HCT116 (cell line): ENCODE results near the gene TMOD4. TPM values are rescaled to one million over a fixed set of nuclear protein-coding genes. Genes with fewer than 3 reads are reported as not detected.
"Not testable (repeated sequence)": the region's sequence is repeated elsewhere in the genome, so short reads cannot be mapped to it uniquely, and the experiment has no call there.

Experiments used
- ATAC-seq: fragments of 200-7000 bp; cut with Tn5 transposase; 2 replicates; pipeline ENCODE4 v1.9.1; 2020; ENCODE audit warnings: mild to moderate bottlenecking, moderate library complexity
- BruUV-seq: library from RNA; stranded (reverse); fragments of 400-500 nt; replicated peaks from 2 replicates; lab custom pipeline; 2021; lab: Mats Ljungman, UMichigan
- CTCF ChIA-PET: fragments of 300-600 bp; sonication (Branson Sonifier 250); formaldehyde crosslinking; loops from one replicate; lab custom pipeline; 2021; ENCODE audit warnings: antibody characterized with exemption; lab: Charles Lee
- POLR2A ChIA-PET: fragments of 300-600, 350-600 bp; sonication (Branson Sonifier 250); formaldehyde crosslinking; loops from one replicate; lab custom pipeline; 2021; ENCODE audit warnings: antibody characterized with exemption; lab: Charles Lee
- RAD21 ChIA-PET, 2 experiments: fragments of 300-600 bp; sonication (Branson Sonifier 250); formaldehyde crosslinking; loops; one replicate each; lab custom pipeline; 2023; ENCODE audit warnings: low total read pairs in 2 of 2; ENCODE audit not compliant: uncharacterized antibody in 2 of 2, unreplicated experiment in 2 of 2, low non-redundant PET in 1 of 2; lab: Charles Lee
- DNase-seq: peaks from one replicate; pipeline ENCODE4 v3.0.0-alpha.2; 2010; ENCODE audit warnings: low read depth, low spot score
- H2AFZ ChIP-seq: fragments of 200-600 bp; shearing (Covaris generic), sonication (generic); 2 replicates; pipeline ENCODE4 v1.6.1; 2017; ENCODE audit warnings: low read depth, mixed run types, mixed read lengths, antibody characterized with exemption, low read length; ENCODE audit not compliant: poor library complexity, severe bottlenecking
- H3K27ac ChIP-seq: 2 replicates; pipeline ENCODE4 v1.5.1; 2012; ENCODE audit warnings: low read depth, low read length
- H3K27me3 ChIP-seq: fragments of 200-600 bp; sonication (generic); 2 replicates; pipeline ENCODE4 v1.6.1; 2016; ENCODE audit warnings: mixed run types, low read length, mixed read lengths; ENCODE audit not compliant: insufficient read depth
- H3K36me3 ChIP-seq, 2 experiments: fragments of 200-500 bp in 1 of 2; fragments of 200-600 bp in 1 of 2; sonication (Bioruptor generic) in 1 of 2; sonication (generic) in 1 of 2; 2 replicates each; pipeline versions ENCODE4 v1.5.1 to v1.6.1; 2014 to 2016; ENCODE audit warnings: low read length in 2 of 2, inconsistent platforms in 1 of 2, mixed read lengths in 1 of 2, mixed run types in 1 of 2; ENCODE audit not compliant: insufficient read depth in 2 of 2, control insufficient read depth in 1 of 2
- H3K4me1 ChIP-seq, 2 experiments: fragments of 200-600 bp in 1 of 2; sonication (generic) in 1 of 2; 2 replicates each; pipeline versions ENCODE4 v1.5.1 to v1.6.1; 2012 to 2017; ENCODE audit warnings: low read length in 2 of 2, inconsistent platforms in 1 of 2, mild to moderate bottlenecking in 1 of 2, mixed read lengths in 1 of 2, mixed run types in 1 of 2, moderate library complexity in 1 of 2; ENCODE audit not compliant: insufficient read depth in 2 of 2, control insufficient read depth in 1 of 2
- H3K4me2 ChIP-seq: fragments of 200-600 bp; sonication (generic); 2 replicates; pipeline ENCODE4 v1.6.1; 2017; ENCODE audit warnings: mixed run types, low read length, mixed read lengths
- H3K4me3 ChIP-seq, 2 experiments: fragments of 200-600 bp in 1 of 2; sonication (generic) in 1 of 2; replicated peaks in 1 of 2; 2 replicates each; pipeline ENCODE4 v1.5.1; 2011 to 2016; ENCODE audit warnings: low read length in 2 of 2, control low read depth in 1 of 2, low read depth in 1 of 2, mild to moderate bottlenecking in 1 of 2, mixed read lengths in 1 of 2, mixed run types in 1 of 2
- H3K79me2 ChIP-seq: fragments of 200-600 bp; sonication (generic); 2 replicates; pipeline ENCODE4 v1.6.1; 2017; ENCODE audit warnings: mild to moderate bottlenecking, mixed run types, low read length, moderate library complexity, mixed read lengths; ENCODE audit not compliant: insufficient read depth
- H3K9ac ChIP-seq: fragments of 200-600 bp; sonication (generic); 2 replicates; pipeline ENCODE4 v1.6.1; 2016; ENCODE audit warnings: low read length, mixed read lengths
- H3K9me2 ChIP-seq: fragments of 200-600 bp; sonication (generic), shearing (Covaris generic); 2 replicates; pipeline ENCODE4 v1.6.1; 2017; ENCODE audit warnings: mixed run types, mild to moderate bottlenecking, moderate library complexity; ENCODE audit not compliant: insufficient read depth
- H3K9me3 ChIP-seq, 2 experiments: fragments of 200-500 bp in 1 of 2; fragments of 200-600 bp in 1 of 2; sonication (Bioruptor generic) in 1 of 2; sonication (generic) in 1 of 2; 2 replicates each; pipeline ENCODE4 v1.6.1; 2014 to 2017; ENCODE audit warnings: low read length in 2 of 2, mixed read lengths in 2 of 2, inconsistent platforms in 1 of 2, low read depth in 1 of 2, mild to moderate bottlenecking in 1 of 2, mixed run types in 1 of 2, moderate library complexity in 1 of 2; ENCODE audit not compliant: control insufficient read depth in 1 of 2, insufficient read depth in 1 of 2
- H4K20me1 ChIP-seq: fragments of 200-600 bp; sonication (generic), shearing (Covaris generic); 2 replicates; pipeline ENCODE4 v1.6.1; 2017; ENCODE audit warnings: mixed run types, mild to moderate bottlenecking, moderate library complexity; ENCODE audit not compliant: insufficient read depth
- CBX3 ChIP-seq: IDR thresholded peaks from 2 replicates; pipeline ENCODE4 v1.6.1; 2012; ENCODE audit warnings: low read depth
- EZH2 ChIP-seq: fragments of 200-600 bp; sonication (generic); IDR thresholded peaks from 2 replicates; pipeline ENCODE4 v1.6.1; 2017; ENCODE audit warnings: antibody characterized with exemption, mixed run types
- EZH2phosphoT487 ChIP-seq: fragments of 200-600 bp; IDR thresholded peaks from 2 replicates; pipeline ENCODE4 v1.6.1; 2018; ENCODE audit warnings: antibody characterized with exemption, borderline replicate concordance
- POLR2A ChIP-seq: IDR thresholded peaks from 2 replicates; pipeline ENCODE4 v1.7.0; 2011; ENCODE audit warnings: borderline replicate concordance; ENCODE audit not compliant: insufficient read depth, insufficient read length; ENCODE audit errors: extremely low read depth
- POLR2AphosphoS5 ChIP-seq: IDR thresholded peaks from 2 replicates; pipeline ENCODE4 v1.6.1; 2011; ENCODE audit warnings: mild to moderate bottlenecking, low read depth, low read length, moderate library complexity
- SP1 ChIP-seq: IDR thresholded peaks from 2 replicates; pipeline ENCODE4 v1.6.1; 2012; ENCODE audit warnings: low read depth
- YY1 ChIP-seq: IDR thresholded peaks from 2 replicates; pipeline ENCODE4 v1.6.1; 2011; ENCODE audit warnings: low read length, low read depth, moderate library complexity, mild to moderate bottlenecking; ENCODE audit not compliant: insufficient replicate concordance; ENCODE audit errors: extremely low read depth
- ZFX ChIP-seq: fragments of 450-650 bp; IDR thresholded peaks from 2 replicates; pipeline ENCODE4 v1.6.1; 2017
- intact Hi-C: fragments of 100-400 bp; cut with micrococcal nuclease; formaldehyde crosslinking; loops from 2 replicates; pipeline ENCODE4 v1.10.0; 2022
- total RNA-seq: library from RNA; stranded (reverse); gene quantifications from one replicate; pipeline ENCODE4 v1.2.1, GENCODE V29; 2021; ENCODE audit not compliant: unreplicated experiment

TMOD4 gene
- total RNA-seq, 1 experiment from 2014 or later: 1.8 TPM

DNA sequence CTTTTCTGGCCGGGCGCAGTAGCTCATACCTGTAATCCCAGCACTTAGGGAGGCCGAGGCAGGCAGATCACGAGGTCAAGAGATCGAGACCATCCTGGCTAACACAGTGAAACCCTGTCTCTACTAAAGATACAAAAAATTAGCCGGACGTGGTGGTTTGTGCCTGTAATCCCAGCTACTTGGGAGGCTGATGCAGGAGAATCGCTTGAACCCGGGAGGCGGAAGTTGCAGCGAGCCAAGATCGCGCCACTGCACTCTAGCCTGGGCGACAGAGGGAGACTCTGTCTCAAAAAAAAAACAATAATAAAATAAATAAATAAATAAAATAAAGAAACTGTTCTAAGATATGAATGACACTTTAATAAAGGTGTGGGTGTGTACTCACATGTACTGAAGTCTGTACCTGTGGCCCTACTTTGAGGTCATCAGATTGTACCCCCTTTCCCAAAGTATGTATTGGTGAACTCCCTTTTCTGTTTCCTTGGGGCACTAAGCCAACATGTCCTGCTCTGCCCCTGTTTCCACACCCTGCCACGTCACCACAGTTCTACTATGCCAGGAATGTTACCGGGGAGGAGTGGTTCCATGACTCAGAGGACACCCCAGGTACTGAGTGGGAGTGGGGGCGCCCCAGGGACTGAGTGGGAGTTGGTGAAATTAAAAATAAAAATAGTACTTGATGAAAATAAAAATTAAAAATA is 19.3 kb upstream of the TMOD4 start:
- not testable (repeated sequence) for H3K27me3 ChIP-seq, H2AFZ ChIP-seq, H4K20me1 ChIP-seq
- peak; percentile 20 for TF ChIP-seq POLR2A
- peak; percentile 57 for TF ChIP-seq POLR2AphosphoS5
- TF ChIP-seq YY1: peak; percentile 18
- TF ChIP-seq, all 23 proteins: peak for 3; not testable (repeated sequence) for 20
- not testable (repeated sequence) for H3K36me3 ChIP-seq, H3K9me2 ChIP-seq, H3K9me3 ChIP-seq, BruUV-seq
- Histone ChIP-seq H3K4me2 (peak overlapping the region; percentile 92), H3K4me3 (peak overlapping the region; percentile 61 to 68), H3K27ac (peak overlapping the region; percentile 83), H3K4me1 (peaks cover 27 to 44% of the 10 kb centered on the region in 2 experiments), H3K9ac (peak overlapping the region; percentile 80), H3K79me2 (peaks cover 34% of the 10 kb centered on the region)
- ATAC-seq: peak; percentile 49
- intact Hi-C loops: loop anchor here (5.0 kb wide), 3 partner anchors 132 to 642 kb away; partner anchors contain the start of genes C2CD4D, PI4KB and PSMB4
- ChIA-PET RAD21 (interaction anchor here (0.7 to 1.5 kb wide), 3 partner anchors 57 to 635 kb away, joined by 3 to 4 read pairs (median 3); partner anchors contain the start of gene ZNF687 (in 1 of the 2)), POLR2A (interaction anchor here (1.1 to 1.7 kb wide), 4 partner anchors 57 to 90 kb away, joined by 3 to 6 read pairs (median 4); partner anchors contain the start of gene PSMD4), CTCF (interaction anchor here (0.7 to 1.7 kb wide), 5 partner anchors 33 to 642 kb away, joined by 3 to 12 read pairs (median 5); partner anchors contain the start of gene PSMD4)
- DNase-seq: peak; percentile 95

- H3K79me2 ChIP-seq: peaks cover 34% of the 10 kb centered on the region
- DNase-seq: no peak
- no peak overlapping the region for H2AFZ ChIP-seq
- no peaks in the 10 kb centered on the region for H3K9me2 ChIP-seq
- H3K27ac ChIP-seq: peak overlapping the region; percentile 83; the same call in 1 of the 2 replicates
- POLR2A ChIA-PET: interaction anchor here (1.5 kb wide), 1 partner anchor 87 kb away, joined by 6 read pairs; no protein-coding TSS in a partner anchor
- H3K36me3 ChIP-seq: no peaks in the 10 kb centered on the region
- no peaks in the 10 kb centered on the region for H3K27me3 ChIP-seq
- H4K20me1 ChIP-seq: no peaks in the 10 kb centered on the region
- H3K9me3 ChIP-seq: no peaks in the 10 kb centered on the region
- H3K4me3 ChIP-seq: peak overlapping the region; percentile 61 to 68
- H3K4me1 ChIP-seq: peaks cover 25 to 44% of the 10 kb centered on the region in 2 experiments
- RAD21 ChIA-PET: interaction anchor here in 1 of 2 experiments (0.7 kb wide), 1 partner anchor 418 kb away, joined by 4 read pairs; the partner anchor contains the start of gene SNX27
- H3K4me2 ChIP-seq: peak overlapping the region; percentile 92
- no peak for TF ChIP-seq CBX3
- no peak for TF ChIP-seq SP1
- TF ChIP-seq POLR2AphosphoS5: 0 out of 2 replicates have a peak, but pooled peaks have one; percentile 5
- no peak for TF ChIP-seq EZH2
- TF ChIP-seq ZFX: no peak
- TF ChIP-seq YY1: no peak
- no peak for TF ChIP-seq EZH2phosphoT487
- CTCF ChIA-PET: no interaction called here
- no TSS peak for BruUV-seq
- peak overlapping the region; percentile 80 for H3K9ac ChIP-seq
- ATAC-seq: no peak
- intact Hi-C loops: no loop called here
Measured at GRCh38 chr1:151193856-151194255, 18.1 kb upstream of the TMOD4 start.
